GM19193 (cell line): ENCODE results near the gene KRTAP4-12.
"Not testable (repeated sequence)": the region's sequence is repeated elsewhere in the genome, so short reads cannot be mapped to it uniquely, and the experiment has no call there.

Experiments
- POLR2A ChIP-seq: IDR thresholded peaks from 4 replicates; pipeline ENCODE4 v1.6.1; 2011; ENCODE audit not compliant: insufficient read depth, insufficient read length; ENCODE audit errors: extremely low read depth

Gene KRTAP4-12

GRCh38 chr17:41123991-41124371 is at the start of gene KRTAP4-12:
TSS of gene KRTAP4-12 (minus strand) at chr17:41124182. CDS start at chr17:41124122, 60 bp downstream.
- TF ChIP-seq POLR2A, result not testable (repeated sequence)

GRCh38 chr17:41171886-41172285 is 47.9 kb upstream of the KRTAP4-12 start:
- TF ChIP-seq POLR2A, result no peak

DNA sequence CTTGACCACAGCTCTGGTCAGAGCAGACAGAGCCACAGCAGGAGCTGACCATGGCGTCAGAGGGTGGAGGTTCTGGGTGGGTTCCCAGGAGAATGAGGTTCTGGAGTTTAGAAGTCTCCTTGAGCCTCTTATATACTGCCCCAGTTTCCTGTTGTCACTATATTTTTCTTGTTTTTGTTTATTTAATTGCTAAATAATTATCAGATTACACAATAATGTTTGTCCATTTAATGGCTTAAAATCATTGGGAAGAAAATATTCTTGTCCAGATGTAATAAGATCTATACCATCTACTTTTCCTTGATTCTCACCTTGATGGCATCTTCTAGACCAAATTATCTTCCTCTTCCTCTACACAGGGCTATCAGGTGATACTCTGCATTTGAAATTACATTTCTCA is 44.1 kb upstream of the KRTAP4-12 start, which contains the start of gene KRTAP4-3:
Gene KRTAP4-3, minus strand, starts transcription at position 101 of the 400 bp plus-strand sequence. Its CDS starts 49 bp downstream, at position 52.
- no peak for TF ChIP-seq POLR2A

DNA sequence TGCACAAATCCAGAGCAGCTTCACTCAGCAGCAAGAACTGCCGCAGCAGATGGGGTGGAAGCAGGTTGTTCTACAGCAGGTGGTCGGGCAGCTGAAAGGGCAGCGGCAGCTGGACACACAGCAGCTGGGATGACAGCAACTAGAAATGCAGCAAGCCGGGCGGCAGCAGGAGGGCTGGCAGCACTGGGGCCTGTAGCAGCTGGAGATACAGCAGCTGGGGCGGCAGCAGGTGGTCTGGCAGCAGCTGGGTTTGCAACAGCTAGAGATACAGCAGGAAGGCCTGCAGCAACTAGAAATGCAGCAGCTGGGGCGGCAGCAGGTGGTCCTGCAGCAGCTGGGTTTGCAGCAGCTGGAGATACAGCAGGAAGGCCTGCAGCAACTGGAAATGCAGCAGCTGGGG is 43.6 kb upstream of the KRTAP4-12 start:
- no peak for TF ChIP-seq POLR2A

DNA sequence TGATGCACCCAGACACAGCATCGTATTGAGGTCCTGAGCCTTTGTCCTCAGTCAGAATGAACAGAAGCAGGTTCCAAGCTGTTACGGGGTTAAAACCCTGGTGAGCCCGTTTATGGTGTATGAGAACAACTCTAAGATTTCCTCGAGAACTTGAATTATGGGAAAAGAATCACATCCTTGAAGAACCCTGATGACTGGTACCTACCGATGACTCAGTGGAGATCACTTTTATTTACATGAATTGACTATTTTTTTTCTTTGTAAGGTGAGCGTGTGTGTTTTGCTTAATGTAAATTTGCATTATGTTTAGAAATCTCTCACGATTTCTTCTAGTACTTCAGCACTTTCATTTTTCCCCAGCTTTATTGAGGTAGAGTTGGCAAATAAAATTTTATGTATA is 39.8 kb upstream of the KRTAP4-12 start:
- TF ChIP-seq POLR2A, result no peak

DNA sequence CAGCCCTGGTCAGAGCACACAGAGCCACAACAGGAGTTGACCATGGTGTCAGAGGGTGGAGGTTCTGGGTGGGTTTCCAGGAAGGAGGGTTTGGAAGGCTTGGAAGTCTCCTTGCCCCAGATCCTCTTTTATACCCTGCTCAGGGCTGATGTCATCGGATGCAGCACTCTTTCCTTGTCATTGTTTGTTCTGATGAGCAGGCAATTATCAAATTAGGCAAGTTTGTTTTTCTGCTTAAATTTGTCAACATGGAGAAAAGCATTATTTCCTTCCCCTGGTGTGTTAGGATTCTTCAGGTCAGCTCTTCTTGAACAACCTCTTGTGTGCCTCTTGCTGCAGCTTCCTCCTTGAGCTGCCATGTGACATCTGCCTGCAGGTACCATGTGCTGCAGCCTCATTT is 36.7 kb upstream of the KRTAP4-12 start, which contains the start of gene KRTAP4-4:
Gene KRTAP4-4, minus strand, starts transcription at position 101 of the 400 bp plus-strand sequence. Its CDS starts 57 bp downstream, at position 44.
- no peak for TF ChIP-seq POLR2A

DNA sequence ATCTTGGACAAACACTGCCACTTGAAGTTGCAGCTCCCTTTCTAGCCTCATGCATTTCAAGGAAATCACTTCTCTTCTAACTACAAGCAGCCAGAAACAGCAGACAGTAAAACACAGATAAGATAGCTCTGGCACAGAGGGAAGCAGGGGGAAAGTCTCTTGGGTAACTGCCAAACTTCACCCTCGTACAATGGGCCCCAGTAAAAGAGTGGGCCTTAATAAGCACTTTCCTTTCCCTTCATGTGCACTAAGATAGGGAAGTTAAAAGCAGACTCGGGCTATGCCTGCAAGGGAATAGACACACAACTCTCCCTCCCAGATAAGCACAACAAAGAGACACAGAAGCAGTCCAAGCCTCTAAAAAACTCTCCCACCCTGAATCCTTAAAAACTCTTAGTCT is 29.9 kb upstream of the KRTAP4-12 start:
- TF ChIP-seq POLR2A, result no peak

- no peak for TF ChIP-seq POLR2A
These were observed 27.5 kb upstream of the KRTAP4-12 start for GRCh38 chr17:41151525-41151924.

GRCh38 chr17:41150026-41150425 is 26.0 kb upstream of the KRTAP4-12 start:
- no peak for TF ChIP-seq POLR2A

- TF ChIP-seq POLR2A, result no peak
These were observed 25.6 kb upstream of the KRTAP4-12 start, which contains the start of gene KRTAP4-5 for GRCh38 chr17:41149652-41149985. TSS of gene KRTAP4-5 (minus strand) at chr17:41149825. CDS start at chr17:41149767, 58 bp downstream.

GRCh38 chr17:41147531-41148204 is 23.7 kb upstream of the KRTAP4-12 start:
- no peak for TF ChIP-seq POLR2A

DNA sequence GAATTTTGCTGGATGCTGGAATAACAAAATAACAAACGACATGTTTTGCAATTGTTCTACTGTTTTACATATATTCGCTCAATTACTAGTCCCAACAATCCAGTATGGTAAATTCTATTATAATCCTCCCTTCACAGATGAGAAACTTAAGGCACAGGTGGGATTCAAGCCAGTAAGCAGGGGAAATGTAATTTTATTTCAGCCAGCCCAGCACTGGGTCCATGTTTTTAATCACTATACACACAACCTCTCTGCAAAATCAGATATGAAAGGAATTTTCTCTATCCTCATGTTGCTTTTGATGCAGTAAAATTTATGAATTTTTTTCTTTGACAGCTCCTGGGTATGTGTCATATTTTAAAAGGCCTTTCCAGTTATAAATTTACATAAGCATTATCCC is 21.3 kb upstream of the KRTAP4-12 start:
- TF ChIP-seq POLR2A, result no peak

GRCh38 chr17:41144846-41145245 is 20.9 kb upstream of the KRTAP4-12 start:
- TF ChIP-seq POLR2A, result no peak

- no peak for TF ChIP-seq POLR2A
These were observed 17.4 kb upstream of the KRTAP4-12 start for GRCh38 chr17:41141361-41141760.

DNA sequence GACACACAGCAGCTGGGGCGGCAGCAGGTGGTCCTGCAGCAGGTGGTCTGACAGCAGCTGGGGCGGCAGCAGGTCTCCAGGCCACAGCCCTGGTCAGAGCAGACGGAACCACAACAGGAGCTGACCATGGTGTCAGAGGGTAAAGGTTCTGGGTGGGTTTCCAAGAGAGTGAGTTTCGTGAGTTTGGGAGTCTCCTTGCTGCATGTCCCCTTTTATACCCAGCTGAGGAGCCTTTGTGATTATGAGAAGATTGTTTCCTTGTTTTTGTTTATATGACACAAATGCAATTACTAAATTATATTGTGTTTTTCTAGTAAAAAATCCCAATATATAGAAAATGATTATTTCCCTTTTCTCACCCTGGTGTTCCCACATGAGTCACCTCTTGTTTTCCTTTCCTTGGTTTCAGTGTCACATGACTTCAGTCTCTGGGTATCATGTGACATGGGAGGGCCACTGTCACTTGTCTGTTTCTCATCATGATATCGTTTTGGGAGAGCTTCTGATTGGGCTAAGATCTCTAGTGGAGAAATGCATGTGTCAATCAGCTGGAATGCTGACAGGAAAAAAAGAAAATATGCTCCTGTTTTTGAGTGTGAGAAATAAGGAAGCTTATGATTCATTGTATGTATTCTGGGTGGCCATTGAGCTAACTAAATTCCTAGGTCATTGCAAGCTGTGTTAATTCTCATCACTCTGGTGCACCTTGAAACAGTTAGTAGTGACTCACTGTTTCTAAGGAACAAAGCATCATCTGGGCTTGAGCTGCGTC is 16.6 kb upstream of the KRTAP4-12 start, which contains the start of gene KRTAP4-6:
Gene KRTAP4-6, minus strand, starts transcription at position 185 of the 772 bp plus-strand sequence. Its CDS starts 57 bp downstream, at position 128.
- no peak for TF ChIP-seq POLR2A
